H1 (cell line): Measurements from ENCODE around the gene SERPINA12. TPM values are rescaled to one million over a fixed set of nuclear protein-coding genes. Genes with fewer than 3 reads are reported as not detected.

Experiments used
- CHD2 ChIP-seq: IDR thresholded peaks from 2 replicates; pipeline ENCODE4 v1.6.1; 2012; ENCODE audit warnings: low read length, improper control_type of control experiment
- GTF2F1 ChIP-seq: IDR thresholded peaks from 2 replicates; pipeline ENCODE4 v1.6.1; 2012; ENCODE audit warnings: low read depth, low read length, improper control_type of control experiment, borderline replicate concordance
- RBBP5 ChIP-seq: IDR thresholded peaks from 2 replicates; pipeline ENCODE4 v1.7.1; 2012; ENCODE audit warnings: low read depth, mild to moderate bottlenecking, inconsistent platforms, low read length, moderate library complexity, borderline replicate concordance
- SIN3A ChIP-seq, 2 experiments: IDR thresholded peaks in 1 of 2; conservative IDR thresholded peaks in 1 of 2; 2 replicates each; pipeline ENCODE4 v1.6.1; 2011 to 2012; ENCODE audit warnings: low read length in 2 of 2, improper control_type of control experiment in 1 of 2, low read depth in 1 of 2, mild to moderate bottlenecking in 1 of 2
- TBP ChIP-seq: IDR thresholded peaks from 2 replicates; pipeline ENCODE4 v1.6.1; 2011; ENCODE audit warnings: low read depth, low read length, improper control_type of control experiment
- YY1 ChIP-seq: IDR thresholded peaks from 2 replicates; pipeline ENCODE4 v1.6.1; 2011; ENCODE audit warnings: low read depth, mild to moderate bottlenecking, low read length
- polyA plus RNA-seq, 7 experiments: library from polyadenylated mRNA; depleted of rRNA in 3 of 7; stranded (reverse) in 5 of 7; unstranded in 2 of 7; fragments of >200 nt in 5 of 7; fragments of 200-250 nt in 2 of 7; gene quantifications; 1 replicate in 5 of 7; 2 replicates in 1 of 7; 4 replicates in 1 of 7; pipeline versions ENCODE4 v1.2.1 to v1.2.3, GENCODE V29; 2011 to 2013; ENCODE audit warnings: missing spikeins in 2 of 7, mixed read lengths in 2 of 7
- total RNA-seq: library from RNA; stranded (reverse); fragmentation: NEBNext Ultra II Directional; extraction: Animal tissue kit (Norgen Biotek cat#: 25700); gene quantifications from 2 replicates; pipeline ENCODE4 v1.2.1, GENCODE V29; 2021

SERPINA12 gene
- total and polyA plus RNA-seq, 2 of the 8 experiments (the other 6 are each of a cell fraction or from before 2014, with no cell fraction given), result not detected

- no peak for TF ChIP-seq GTF2F1
- no peak for TF ChIP-seq SIN3A (conservative IDR thresholded peaks at IDR 0.05 in 1 of 2, IDR thresholded peaks at IDR 0.05 in 1 of 2; ENCODE audit: low read depth in 1 of 2, low read length in 2 of 2)
- TF ChIP-seq CHD2, result no peak
- no peak for TF ChIP-seq RBBP5
- no peak for TF ChIP-seq TBP
- TF ChIP-seq YY1, result no peak
- TF ChIP-seq, all 59 proteins: peak for 0
Observed at GRCh38 chr14:94470311-94470710, 39.0 kb downstream of the SERPINA12 start (continued).
